Middle frontal gyrus (tissue), 1 donor: Measurements from ENCODE around the gene FAM180B.
"Not testable (repeated sequence)": the region's sequence is repeated elsewhere in the genome, so short reads cannot be mapped to it uniquely, and the experiment has no call there.

Experiments used
- DNase-seq: peaks from one replicate; pipeline ENCODE4 v3.0.0-alpha.2; 2015; ENCODE audit warnings: low spot score; ENCODE audit errors: extremely low spot score

FAM180B gene

GRCh38 chr11:47586098-47586855, at the start of gene FAM180B:
FAM180B (plus strand) TSS chr11:47586678; CDS start chr11:47586769, 91 bp downstream.
- no peak for DNase-seq

GRCh38 chr11:47536915-47537314, 49.6 kb upstream of the FAM180B start:
- no peak for DNase-seq

GRCh38 chr11:47538741-47539565, 47.5 kb upstream of the FAM180B start:
- no peak for DNase-seq

- no peak for DNase-seq
Observed at GRCh38 chr11:47539681-47540039, 46.8 kb upstream of the FAM180B start.

- no peak for DNase-seq
Observed at GRCh38 chr11:47541070-47541469, 45.4 kb upstream of the FAM180B start.

GRCh38 chr11:47545298-47545697, 41.2 kb upstream of the FAM180B start:
- DNase-seq: no peak

GRCh38 chr11:47546274-47546673, 40.2 kb upstream of the FAM180B start:
- DNase-seq: not testable (repeated sequence)

GRCh38 chr11:47550288-47551047, 36.0 kb upstream of the FAM180B start:
- DNase-seq: no peak

GRCh38 chr11:47551086-47551485, 35.4 kb upstream of the FAM180B start:
- DNase-seq: no peak

GRCh38 chr11:47552056-47552565, 34.4 kb upstream of the FAM180B start:
- no peak for DNase-seq

- DNase-seq: peak; percentile 85
Observed at GRCh38 chr11:47552566-47553405, 33.7 kb upstream of the FAM180B start, which contains the start of gene CELF1. CELF1 (minus strand) TSS chr11:47553132; CDS start chr11:47499523, 53,609 bp downstream.

- no peak for DNase-seq
Observed at GRCh38 chr11:47553406-47553743, 33.1 kb upstream of the FAM180B start.

GRCh38 chr11:47557004-47557403, 29.5 kb upstream of the FAM180B start:
- not testable (repeated sequence) for DNase-seq

GRCh38 chr11:47558695-47559094, 27.8 kb upstream of the FAM180B start:
- DNase-seq: no peak

GRCh38 chr11:47560426-47560825, 26.1 kb upstream of the FAM180B start:
- DNase-seq: no peak

- not testable (repeated sequence) for DNase-seq
Observed at GRCh38 chr11:47562393-47562792, 24.1 kb upstream of the FAM180B start.

- DNase-seq: not testable (repeated sequence)
Observed at GRCh38 chr11:47564366-47564765, 22.1 kb upstream of the FAM180B start.

GRCh38 chr11:47564933-47565339, 21.5 kb upstream of the FAM180B start:
- no peak for DNase-seq

GRCh38 chr11:47565340-47566148, 20.9 kb upstream of the FAM180B start, which contains the start of gene PTPMT1:
PTPMT1 (plus strand) TSS chr11:47565599; CDS start chr11:47565623, 24 bp downstream.
- DNase-seq: no peak
